Mammary microvascular endothelial cell (primary cell): ENCODE measurements around the gene GHITM. TPM values are rescaled to one million over a fixed set of nuclear protein-coding genes. Genes with fewer than 3 reads are reported as not detected.

Experiments
- total RNA-seq: library from RNA; depleted of rRNA; stranded (reverse); fragments of >200 nt; gene quantifications from 2 replicates; pipeline ENCODE4 v1.2.3, GENCODE V29; 2015

GHITM gene
- total RNA-seq = 179 and 183 TPM in 2 replicates

GRCh38 chr10:84139126-84140035 is at the start of gene GHITM:
GHITM (plus strand) TSS chr10:84139509; CDS start chr10:84141501, 1,992 bp downstream.

GRCh38 chr10:84173501-84173929 is 34.2 kb downstream of the GHITM start, which contains the start of gene GPR15LG:
GPR15LG (plus strand) TSS chr10:84173801; CDS start chr10:84173852, 51 bp downstream.

GRCh38 chr10:84194424-84195043 is 55.2 kb downstream of the GHITM start, which contains the start of gene CDHR1:
CDHR1 (plus strand) TSS chr10:84194537; CDS start chr10:84194761, 224 bp downstream.

Other genes starting within 250 kb of the GHITM start
- gene GPR15LG, start 34.3 kb downstream of the GHITM start, total RNA-seq = not detected in 2 replicates
- 0.05 and 0.13 TPM in 2 replicates for gene CDHR1, start 55.0 kb downstream of the GHITM start, total RNA-seq
- not detected in 2 replicates for gene LRIT2, start 86.0 kb downstream of the GHITM start, total RNA-seq
- gene LRIT1, start 102.0 kb downstream of the GHITM start, total RNA-seq = not detected in 2 replicates
- not detected in 2 replicates for gene RGR, start 105.5 kb downstream of the GHITM start, total RNA-seq
- gene CCSER2, start 189.1 kb downstream of the GHITM start, total RNA-seq = 19.1 and 27.0 TPM in 2 replicates